Keratinocyte (primary cell): Measurements from ENCODE around the gene HOXC5. TPM values are rescaled to one million over a fixed set of nuclear protein-coding genes. Genes with fewer than 3 reads are reported as not detected.

Source experiments
- DNase-seq: peaks from one replicate; pipeline ENCODE4 v3.0.0-alpha.2; 2011; ENCODE audit warnings: low read depth, missing footprints, low spot score
- FAIRE-seq: peaks from 2 replicates; lab custom pipeline; 2011; peaks lifted over from hg19 to GRCh38; lab: Jason Lieb, UNC
- H2AFZ ChIP-seq: 2 replicates; pipeline ENCODE4 v1.6.0; 2012; ENCODE audit warnings: low read length, control low read depth, inconsistent platforms; ENCODE audit not compliant: control insufficient read depth
- H3K27ac ChIP-seq: 2 replicates; pipeline ENCODE4 v1.5.1; 2011; ENCODE audit warnings: low read length; ENCODE audit not compliant: control insufficient read depth, insufficient read depth
- H3K27me3 ChIP-seq: 3 replicates; pipeline ENCODE4 v1.6.0; 2011; ENCODE audit warnings: low read length; ENCODE audit not compliant: control insufficient read depth, insufficient read depth; ENCODE audit errors: extremely low read depth
- H3K36me3 ChIP-seq, 2 experiments: 2 replicates in 1 of 2; 3 replicates in 1 of 2; pipeline ENCODE4 v1.5.1; 2011; ENCODE audit warnings: low read length in 2 of 2, mild to moderate bottlenecking in 1 of 2; ENCODE audit not compliant: control insufficient read depth in 2 of 2, insufficient read depth in 2 of 2; ENCODE audit errors: extremely low read depth in 1 of 2
- H3K4me1 ChIP-seq: 3 replicates; pipeline ENCODE4 v1.5.1; 2011; ENCODE audit warnings: low read length; ENCODE audit not compliant: control insufficient read depth, insufficient read depth; ENCODE audit errors: extremely low read depth
- H3K4me2 ChIP-seq: 3 replicates; pipeline ENCODE4 v1.6.0; 2011; ENCODE audit warnings: low read depth, low read length; ENCODE audit not compliant: control insufficient read depth, insufficient read depth; ENCODE audit errors: extremely low read depth
- H3K4me3 ChIP-seq, 3 experiments: fragments of 200-600 bp in 1 of 3; sonication (generic) in 1 of 3; 2 replicates in 2 of 3; 3 replicates in 1 of 3; pipeline ENCODE4 v1.5.1; 2011 to 2016; ENCODE audit warnings: low read length in 3 of 3, mild to moderate bottlenecking in 3 of 3, control low read depth in 2 of 3, inconsistent platforms in 1 of 3, low read depth in 1 of 3, mixed read lengths in 1 of 3, mixed run types in 1 of 3, moderate library complexity in 1 of 3; ENCODE audit not compliant: control insufficient read depth in 2 of 3, insufficient read depth in 2 of 3; ENCODE audit errors: extremely low read depth in 1 of 3
- H3K79me2 ChIP-seq: 2 replicates; pipeline ENCODE4 v1.6.0; 2012; ENCODE audit warnings: low read length; ENCODE audit not compliant: control insufficient read depth, insufficient read depth
- H3K9ac ChIP-seq: 3 replicates; pipeline ENCODE4 v1.6.0; 2011; ENCODE audit warnings: low read length; ENCODE audit not compliant: control insufficient read depth, insufficient read depth; ENCODE audit errors: extremely low read depth
- H3K9me1 ChIP-seq: 3 replicates; pipeline ENCODE4 v1.6.0; 2011; ENCODE audit warnings: low read length; ENCODE audit not compliant: control insufficient read depth, insufficient read depth; ENCODE audit errors: extremely low read depth
- H3K9me3 ChIP-seq: 2 replicates; pipeline ENCODE4 v1.5.1; 2012; ENCODE audit warnings: low read depth, low read length; ENCODE audit not compliant: control insufficient read depth
- H4K20me1 ChIP-seq: 3 replicates; pipeline ENCODE4 v1.6.0; 2011; ENCODE audit warnings: low read length; ENCODE audit not compliant: control insufficient read depth, insufficient read depth; ENCODE audit errors: extremely low read depth
- CTCF ChIP-seq, 3 experiments: IDR thresholded peaks in 1 of 3; conservative IDR thresholded peaks in 1 of 3; optimal IDR thresholded peaks in 1 of 3; 2 replicates in 2 of 3; 3 replicates in 1 of 3; pipeline versions ENCODE3 to v1.5.1; 2011; ENCODE audit warnings: low read length in 3 of 3, mild to moderate bottlenecking in 3 of 3, moderate library complexity in 2 of 3, control low read depth in 1 of 3, inconsistent platforms in 1 of 3; ENCODE audit not compliant: insufficient read depth in 2 of 3; ENCODE audit errors: extremely low read depth in 1 of 3
- EZH2 ChIP-seq: IDR thresholded peaks from one replicate; pipeline ENCODE4 v1.6.1; 2012; ENCODE audit warnings: inconsistent platforms, mild to moderate bottlenecking, low read length, moderate library complexity
- dilution Hi-C: fragments of 300-500 bp; cut with MboI; formaldehyde crosslinking; loops from one replicate; pipeline ENCODE4 v1.7.0; 2020; ENCODE audit warnings: low sequenced_read_pairs; ENCODE audit not compliant: extremely low pct_ligation_motif_present
- polyA plus RNA-seq, 5 experiments: library from polyadenylated mRNA; depleted of rRNA in 3 of 5; stranded (reverse) in 3 of 5; stranded (forward) in 1 of 5; unstranded in 1 of 5; fragments of >200 nt; gene quantifications; 1 replicate in 1 of 5; 2 replicates in 3 of 5; 3 replicates in 1 of 5; pipeline versions ENCODE4 v1.2.1 to v1.2.3, GENCODE V29; 2011 to 2012; ENCODE audit warnings: missing spikeins in 2 of 5, low read depth in 1 of 5, low replicate concordance in 1 of 5

The HOXC5 gene
- polyA plus RNA-seq, 1 donor (not counting 4 experiments of a cell fraction or from before 2014, with no cell fraction given): 0.18 TPM

GRCh38 chr12:54030889-54031471 is 1.9 kb upstream of the HOXC5 start:
- Histone ChIP-seq H3K4me1 (peaks cover 34% of the 10 kb centered on the region), H4K20me1 (no peaks in the 10 kb centered on the region), H3K9ac (peak overlapping the region; percentile 44), H3K4me2 (peak overlapping the region; percentile 24), H3K4me3 (no peak overlapping the region), H2AFZ (no peak overlapping the region), H3K27me3 (no peaks in the 10 kb centered on the region), H3K27ac (no peak overlapping the region), H3K9me3 (no peaks in the 10 kb centered on the region), H3K9me1 (no peaks in the 10 kb centered on the region), H3K36me3 (peaks cover 0 to 1% of the 10 kb centered on the region in 2 experiments), H3K79me2 (peaks cover 30% of the 10 kb centered on the region)
- FAIRE-seq (no peak), DNase-seq (no peak)
- TF ChIP-seq CTCF (optimal IDR thresholded peaks at IDR 0.05 in 1 of 3, IDR thresholded peaks at IDR 0.05 in 1 of 3, conservative IDR thresholded peaks at IDR 0.05 in 1 of 3; ENCODE audit: extremely low read depth in 1 of 3, insufficient read depth in 2 of 3, low read length in 3 of 3): no peak
- no peak for TF ChIP-seq EZH2
- dilution Hi-C loops: no loop called here

- H3K9ac ChIP-seq: no peak overlapping the region
- no peaks in the 10 kb centered on the region for H3K27me3 ChIP-seq
- peaks cover 26% of the 10 kb centered on the region for H3K79me2 ChIP-seq
- peaks cover 0 to 1% of the 10 kb centered on the region in 2 experiments for H3K36me3 ChIP-seq
- H3K9me1 ChIP-seq: no peaks in the 10 kb centered on the region
- DNase-seq (no peak), FAIRE-seq (no peak)
- TF ChIP-seq CTCF (optimal IDR thresholded peaks at IDR 0.05 in 1 of 3, IDR thresholded peaks at IDR 0.05 in 1 of 3, conservative IDR thresholded peaks at IDR 0.05 in 1 of 3; ENCODE audit: extremely low read depth in 1 of 3, insufficient read depth in 2 of 3, low read length in 3 of 3) (no peak), EZH2 (no peak)
- peaks cover 34% of the 10 kb centered on the region for H3K4me1 ChIP-seq
- H3K9me3 ChIP-seq: no peaks in the 10 kb centered on the region
- H4K20me1 ChIP-seq: no peaks in the 10 kb centered on the region
- no peak overlapping the region for H3K27ac ChIP-seq
- H2AFZ ChIP-seq: no peak overlapping the region
- no peak overlapping the region for H3K4me2 ChIP-seq
- no peak overlapping the region for H3K4me3 ChIP-seq
- dilution Hi-C loops: no loop called here
Measured at GRCh38 chr12:54031480-54031879, 1.4 kb upstream of the HOXC5 start.
